GM19238 (cell line): ENCODE measurements around the gene C19orf47.
"Not testable (repeated sequence)": the region's sequence is repeated elsewhere in the genome, so short reads cannot be mapped to it uniquely, and the experiment has no call there.

Source experiments
- DNase-seq: peaks from one replicate; pipeline ENCODE4 v3.0.0; 2011; ENCODE audit warnings: low spot score; ENCODE audit not compliant: insufficient read length

C19orf47 gene

DNA sequence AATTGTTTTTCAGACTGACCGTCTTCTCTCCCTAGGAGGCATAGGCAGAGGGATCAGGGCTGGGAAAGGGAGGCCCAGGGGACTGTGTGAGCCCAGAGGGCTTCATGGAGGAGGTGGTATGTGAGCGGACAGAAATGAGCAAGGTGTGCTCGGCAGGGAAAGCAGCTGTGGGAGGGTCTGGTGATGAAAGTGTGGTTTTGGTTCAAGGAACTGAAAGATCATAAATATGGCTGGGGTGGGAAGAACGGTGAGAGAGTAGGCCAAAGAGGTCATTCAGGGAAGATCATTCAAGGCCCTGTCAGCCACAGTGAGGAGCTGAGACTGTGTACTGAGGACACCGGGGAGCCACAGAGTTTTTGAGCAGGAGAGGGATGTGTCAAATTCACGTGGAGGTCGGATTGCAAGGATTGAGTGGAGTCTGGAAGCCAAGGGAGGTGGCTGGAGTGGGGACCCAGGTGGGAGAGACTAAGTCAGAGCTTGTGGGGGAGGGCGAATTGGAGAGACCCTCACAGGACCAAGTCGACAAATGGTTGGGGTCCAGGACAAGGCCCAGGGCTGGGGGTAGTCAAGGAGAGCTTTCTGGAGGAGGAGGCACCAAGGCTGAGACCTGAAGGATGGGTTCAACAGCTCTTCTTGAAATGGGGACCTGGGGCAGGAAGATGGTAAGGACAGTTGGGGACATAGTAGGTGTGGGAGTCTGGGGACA, 7.9 kb upstream of the C19orf47 start:
- no peak for DNase-seq

- DNase-seq: no peak
These were observed 837 bp upstream of the C19orf47 start for GRCh38 chr19:40348961-40349507.

- no peak for DNase-seq
These were observed 3.8 kb downstream of the C19orf47 start for GRCh38 chr19:40344422-40344821.

DNA sequence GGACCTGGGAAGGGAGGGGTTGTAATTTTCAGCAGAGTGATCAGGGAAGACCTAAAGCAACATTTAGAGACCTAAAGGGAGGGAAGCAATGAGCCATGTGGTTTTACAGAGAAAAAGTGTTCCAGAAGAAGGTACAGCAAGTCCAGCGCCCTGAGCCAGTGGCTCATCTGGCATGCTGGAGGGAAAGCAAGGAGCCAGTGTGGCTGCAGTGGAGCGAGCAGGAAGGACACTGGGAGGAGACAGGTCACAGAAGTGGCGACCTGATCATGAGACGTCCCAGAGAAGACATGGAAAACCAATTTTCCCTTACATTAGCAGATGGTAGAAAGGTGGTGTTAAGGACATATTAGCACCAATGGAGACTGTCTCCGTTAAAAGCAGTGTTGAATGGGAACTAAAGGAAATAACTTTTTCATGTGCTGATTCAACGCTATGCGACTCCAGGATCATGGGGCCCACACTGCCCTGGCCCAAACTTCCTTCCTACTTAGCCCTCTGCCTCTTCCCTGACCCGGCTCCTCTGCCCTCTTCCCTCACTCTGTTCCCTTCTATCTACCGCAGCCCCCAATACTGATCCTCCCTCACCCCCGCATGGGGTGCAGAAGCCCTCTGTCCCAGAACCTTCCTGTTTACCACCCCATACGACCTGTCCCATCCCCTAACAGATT, 5.4 kb downstream of the C19orf47 start:
- DNase-seq: no peak

- DNase-seq: no peak
These were observed 6.4 kb downstream of the C19orf47 start for GRCh38 chr19:40341601-40342482.

DNA sequence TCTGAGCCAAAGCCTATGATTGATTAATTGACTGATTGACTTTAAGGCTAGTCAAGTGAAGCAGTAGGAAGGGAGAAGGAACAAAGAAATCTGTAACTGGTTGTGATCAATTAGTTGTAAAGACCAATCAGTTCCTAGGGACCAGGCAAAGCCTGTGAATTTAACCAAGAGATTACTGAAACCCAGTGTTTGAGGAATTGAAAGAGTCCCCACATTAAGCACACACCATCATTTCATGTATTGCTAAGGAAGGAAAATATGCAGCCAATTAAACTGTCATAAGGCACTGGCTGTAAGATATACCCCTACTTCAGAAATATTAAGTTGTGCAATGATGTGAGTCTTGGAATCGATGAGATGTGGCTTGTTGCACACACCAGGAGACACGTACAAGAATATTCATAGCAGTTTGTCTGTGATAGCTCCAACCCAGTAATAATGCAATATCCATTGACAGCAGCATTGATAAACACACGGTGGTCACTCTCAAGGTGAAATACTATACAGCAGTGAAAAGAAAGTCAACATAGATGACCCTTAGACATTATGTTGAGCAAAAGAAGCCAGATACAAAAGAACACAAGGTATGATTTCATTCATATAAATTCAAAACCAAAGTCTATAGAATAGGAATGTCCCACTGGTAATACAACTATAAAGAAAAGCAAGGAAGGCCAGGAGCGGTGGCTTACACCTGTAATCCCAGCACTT, 9.0 kb downstream of the C19orf47 start:
- no peak for DNase-seq

DNA sequence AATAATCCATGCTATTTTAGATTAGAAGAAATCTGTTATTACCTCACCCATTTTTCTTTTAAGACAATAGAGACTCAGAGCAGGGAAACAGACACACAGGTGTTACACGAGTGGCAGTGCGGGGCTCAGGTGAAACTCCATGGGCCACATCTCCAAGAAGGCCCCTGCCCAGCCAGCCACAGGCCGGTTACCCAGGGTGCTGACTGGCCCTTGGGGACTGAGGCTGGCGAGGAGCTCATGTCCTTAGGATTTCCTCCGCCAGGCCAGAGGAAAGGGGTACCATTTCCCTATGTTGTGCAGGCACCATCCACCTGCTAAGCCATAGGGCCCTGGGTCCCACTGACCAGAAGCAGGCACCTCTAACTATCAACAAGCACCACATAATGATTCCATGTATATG, 10.6 kb downstream of the C19orf47 start:
- DNase-seq: no peak

DNA sequence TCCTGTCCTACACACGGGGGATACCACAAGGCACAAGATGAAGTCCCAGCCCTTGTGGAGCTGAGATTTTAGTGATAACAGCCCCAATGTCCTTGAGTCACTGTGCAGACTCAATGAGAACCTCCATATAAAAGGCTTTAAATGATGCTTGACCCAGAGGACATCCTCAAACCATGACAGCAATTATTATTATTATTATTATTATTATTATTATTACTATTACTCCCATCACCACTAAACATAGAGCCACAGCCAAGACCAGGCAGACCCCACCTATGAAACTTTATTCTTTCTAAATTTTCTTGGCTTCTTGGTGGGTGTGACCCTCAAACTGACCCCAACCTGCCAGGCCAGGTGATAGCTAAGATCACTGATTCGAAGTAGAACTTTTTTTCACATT, 11.1 kb downstream of the C19orf47 start:
- no peak for DNase-seq

DNA sequence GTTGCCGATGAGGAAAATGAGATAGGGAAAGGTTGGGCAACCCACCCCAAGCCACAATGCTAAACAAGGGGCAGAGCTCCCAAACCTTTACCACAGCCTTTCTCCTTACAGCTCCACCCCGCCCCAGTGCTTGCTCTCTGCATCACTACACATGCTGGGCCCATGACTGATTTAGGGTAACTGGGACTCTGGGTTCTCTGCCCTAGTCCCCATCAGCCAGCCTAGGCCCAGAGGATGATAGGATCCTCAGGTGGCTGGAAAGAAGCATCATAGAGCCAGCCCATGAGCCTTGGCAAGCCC, 11.6 kb downstream of the C19orf47 start:
- DNase-seq: no peak

- DNase-seq: no peak
These were observed 12.2 kb downstream of the C19orf47 start for GRCh38 chr19:40335855-40336600.

DNA sequence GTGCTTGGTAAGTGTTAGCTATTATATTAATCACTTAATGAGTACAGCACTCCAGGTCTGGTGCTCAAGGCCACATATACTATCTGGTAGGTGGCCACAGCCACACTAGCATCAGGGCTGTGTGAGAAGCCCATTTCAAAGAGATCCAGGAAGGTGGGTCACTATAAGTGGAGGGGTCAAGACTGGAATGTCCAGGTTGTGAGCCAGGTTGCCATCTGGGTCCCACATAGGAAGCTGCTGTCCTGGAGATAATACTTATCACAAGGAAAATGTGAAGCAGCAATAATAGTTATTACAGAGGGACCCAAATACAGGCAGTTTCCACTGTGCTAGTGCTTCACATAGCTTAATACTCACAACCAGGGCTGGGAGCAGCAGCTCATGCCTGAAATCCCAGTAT, 13.1 kb downstream of the C19orf47 start:
- DNase-seq: no peak

DNA sequence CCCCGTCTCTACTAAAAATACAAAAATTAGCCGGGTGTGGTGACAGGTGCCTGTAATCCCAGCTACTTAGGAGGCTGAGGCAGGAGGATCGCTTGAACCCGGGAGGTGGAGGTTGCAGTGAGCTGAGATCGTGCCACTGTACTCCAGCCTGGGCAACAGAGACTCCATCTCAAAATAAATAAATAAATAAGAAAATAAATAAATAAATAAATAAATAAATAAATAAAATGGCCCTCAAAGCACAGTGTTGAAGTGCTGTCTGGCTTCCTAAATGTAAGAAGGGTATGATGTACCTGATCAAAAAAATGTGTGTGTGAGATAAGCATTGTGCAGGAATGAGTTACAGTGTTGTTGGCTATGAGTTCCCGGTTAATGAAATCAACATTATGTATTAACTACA, 15.1 kb downstream of the C19orf47 start:
- not testable (repeated sequence) for DNase-seq

DNA sequence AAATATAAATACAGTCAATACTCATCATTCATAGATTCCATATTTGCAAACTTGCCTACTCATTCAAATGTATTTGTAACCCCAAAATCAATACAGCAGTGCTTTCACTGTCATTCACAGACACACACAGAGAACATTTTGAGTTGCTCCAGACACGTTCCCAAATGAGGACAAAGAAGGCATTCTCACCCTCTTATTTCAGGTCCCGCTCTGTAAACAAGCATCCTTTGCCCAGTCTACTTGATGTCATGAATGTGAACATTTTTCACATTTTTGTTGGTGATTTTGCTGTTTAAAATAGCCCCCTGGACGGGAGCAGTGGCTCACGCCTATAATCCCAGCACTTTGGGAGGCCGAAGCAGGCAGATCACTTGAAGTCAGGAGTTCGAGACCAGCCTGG, 15.5 kb downstream of the C19orf47 start:
- DNase-seq: no peak

DNA sequence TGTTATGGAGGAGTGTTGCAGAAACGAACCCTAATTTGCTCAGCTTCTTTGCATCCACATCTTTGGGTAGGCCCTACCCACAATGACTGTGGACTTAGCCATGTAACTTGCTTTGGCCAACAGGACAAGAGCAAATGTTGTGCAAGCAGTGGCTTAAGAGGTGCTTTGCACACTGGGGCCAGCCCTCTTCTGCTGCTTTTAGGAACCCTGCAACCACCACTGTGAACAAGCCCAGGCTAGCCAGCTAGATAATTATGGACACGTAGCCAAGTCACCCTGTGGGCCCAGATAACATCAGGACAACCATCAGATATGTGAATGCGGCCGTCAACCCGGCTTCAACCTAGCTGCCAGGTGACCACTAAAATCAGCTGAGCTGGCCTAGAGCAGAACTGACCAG, 17.1 kb downstream of the C19orf47 start:
- no peak for DNase-seq

GRCh38 chr19:40326201-40326600, 22.0 kb downstream of the C19orf47 start:
- DNase-seq: no peak

DNA sequence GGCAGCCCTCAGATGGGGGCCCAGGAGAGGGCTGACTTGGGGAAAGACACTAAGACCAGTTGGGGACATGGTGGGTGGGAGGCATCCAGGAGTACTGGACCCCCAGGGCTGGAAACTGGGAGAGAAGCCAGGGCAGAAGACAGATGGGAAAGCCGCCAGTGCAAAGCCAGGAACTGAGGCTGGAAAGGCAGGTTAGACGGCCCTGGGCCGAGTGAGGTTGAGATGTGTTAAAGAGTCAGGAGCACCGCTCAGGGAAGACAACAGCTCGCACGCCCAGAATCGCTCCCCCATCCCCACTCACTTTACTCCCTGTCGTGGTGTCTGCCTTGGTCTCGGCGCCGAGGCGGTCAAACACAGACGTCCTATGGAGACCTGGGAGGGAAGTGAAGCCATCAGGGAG, 24.5 kb downstream of the C19orf47 start:
- DNase-seq: no peak

GRCh38 chr19:40322951-40323615, 25.1 kb downstream of the C19orf47 start:
- no peak for DNase-seq

DNA sequence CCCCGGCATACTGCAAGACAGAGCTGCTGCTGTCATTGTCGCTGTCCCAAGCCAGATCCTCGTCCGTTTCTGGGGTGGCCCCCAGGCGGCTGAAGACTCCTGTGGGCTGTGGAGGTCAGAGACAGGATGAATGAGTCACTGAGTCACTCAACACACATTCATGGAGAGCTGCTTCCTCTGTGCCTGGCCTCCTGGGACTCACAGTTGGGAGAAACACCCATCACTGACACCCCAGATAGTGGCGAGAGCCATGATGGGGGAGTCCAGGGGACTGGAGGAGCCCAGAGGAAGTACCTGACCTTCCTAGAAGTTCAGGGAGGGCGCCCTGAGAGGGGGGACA, 26.0 kb downstream of the C19orf47 start:
- DNase-seq: no peak

DNA sequence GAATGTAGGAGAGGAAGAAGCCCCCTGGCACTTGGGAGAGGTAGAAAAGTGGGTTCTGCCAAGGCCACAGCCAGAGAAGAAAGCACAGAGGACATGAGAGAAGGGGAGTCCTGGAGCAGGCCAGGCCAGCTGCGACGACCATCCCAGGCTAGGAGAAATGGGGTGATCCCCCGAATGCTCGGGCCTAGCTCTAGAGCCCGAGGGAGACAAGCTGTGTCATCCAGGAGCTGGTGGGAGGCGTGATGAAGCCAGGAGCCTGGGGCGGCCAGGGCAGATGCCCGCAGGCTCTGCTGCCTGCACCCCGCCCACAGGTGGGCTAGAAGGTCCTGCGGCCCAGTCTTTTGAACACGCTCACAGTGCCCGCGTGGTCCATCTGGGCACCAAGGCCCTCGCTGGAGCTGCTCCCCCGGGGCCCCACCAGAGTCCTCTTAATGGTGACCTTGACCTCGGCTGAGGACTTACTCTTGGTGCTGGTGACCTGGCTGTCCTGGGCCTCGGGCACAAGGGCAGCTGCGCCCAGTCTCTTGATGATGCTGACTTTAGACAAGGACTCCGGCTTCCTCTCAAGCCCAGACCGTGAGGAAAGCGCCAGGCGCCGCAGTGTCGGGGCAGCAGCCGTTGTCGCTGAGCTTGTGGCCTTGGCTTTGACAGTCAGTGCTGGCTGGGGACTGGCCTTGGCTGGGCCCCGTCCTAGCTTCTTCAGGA, 26.5 kb downstream of the C19orf47 start:
- no peak for DNase-seq

GRCh38 chr19:40321076-40321475, 27.1 kb downstream of the C19orf47 start:
- no peak for DNase-seq
